Kidney (tissue), 22 donors: ENCODE measurements around the gene SLC39A1. TPM values are rescaled to one million over a fixed set of nuclear protein-coding genes. Genes with fewer than 3 reads are reported as not detected.
"Not testable (repeated sequence)": the region's sequence is repeated elsewhere in the genome, so short reads cannot be mapped to it uniquely, and the experiment has no call there.

Source experiments
- DNase-seq, 5 donors: peaks; one replicate each; pipeline ENCODE4 v3.0.0-alpha.2; 2013 to 2020
- FAIRE-seq: peaks from 2 replicates; lab custom pipeline; 2012; peaks lifted over from hg19 to GRCh38; lab: Jason Lieb, UNC
- H3K27ac ChIP-seq, 2 donors: one replicate each; pipeline ENCODE4 v1.7.0; 2013; ENCODE audit warnings: low read depth in 2 of 2, low read length in 2 of 2, inconsistent platforms in 1 of 2
- H3K27me3 ChIP-seq: one replicate; pipeline ENCODE4 v1.7.1; 2013; ENCODE audit warnings: low read length, inconsistent platforms; ENCODE audit not compliant: control insufficient read depth, insufficient read depth
- H3K36me3 ChIP-seq, 3 donors: one replicate each; pipeline versions ENCODE4 v1.7.0 to v1.7.1; 2013; ENCODE audit warnings: low read length in 3 of 3, control low read depth in 1 of 3, inconsistent platforms in 1 of 3; ENCODE audit not compliant: insufficient read depth in 3 of 3, control insufficient read depth in 2 of 3
- H3K4me1 ChIP-seq, 3 donors: one replicate each; pipeline versions ENCODE4 v1.7.0 to v1.7.1; 2013; ENCODE audit warnings: low read length in 3 of 3, inconsistent platforms in 1 of 3, low read depth in 1 of 3; ENCODE audit not compliant: control insufficient read depth in 2 of 3, insufficient read depth in 2 of 3
- H3K4me3 ChIP-seq, 3 donors: one replicate each; pipeline versions ENCODE4 v1.7.0 to v1.8.1; 2013; ENCODE audit warnings: low read length in 3 of 3, control low read depth in 1 of 3, inconsistent platforms in 1 of 3
- H3K9ac ChIP-seq, 3 donors: one replicate each; pipeline versions ENCODE4 v1.7.0 to v1.7.1; 2013; ENCODE audit warnings: low read length in 3 of 3, control low read depth in 1 of 3, inconsistent platforms in 1 of 3
- H3K9me3 ChIP-seq, 3 donors: one replicate each; pipeline versions ENCODE4 v1.7.0 to v1.7.1; 2013; ENCODE audit warnings: low read length in 3 of 3, control low read depth in 1 of 3, inconsistent platforms in 1 of 3; ENCODE audit not compliant: control insufficient read depth in 2 of 3, insufficient read depth in 1 of 3
- intact Hi-C: fragments of 100-400 bp; cut with DNase I; formaldehyde crosslinking; loops from one replicate; pipeline ENCODE4 v1.11.1; 2022
- long read RNA-seq, 10 donors: library from polyadenylated mRNA in 1 of 10; unstranded in 1 of 10; transcript quantifications; one replicate each; pipeline ENCODE4 v2.0.0 and lab custom pipeline, GENCODE V29; 2021 to 2026
- polyA plus RNA-seq: library from polyadenylated mRNA; stranded (reverse); fragments of 350-450 nt; fragmentation: Illumina TruSeq; extraction: RNeasy Lipid Tissue Mini Kit (QIAGEN cat#74804); gene quantifications from one replicate; pipeline ENCODE4 v1.2.3, GENCODE V29; 2014; ENCODE audit warnings: low read depth, low replicate concordance; ENCODE audit not compliant: insufficient read depth
- total RNA-seq: library from RNA; stranded (reverse); fragmentation: NEBNext Ultra II Directional; extraction: Animal tissue kit (Norgen Biotek cat#: 25700); gene quantifications from one replicate; pipeline ENCODE4 v1.2.1, GENCODE V29; 2021
- TF ChIP-seq, protein P1 (sequence below): IDR thresholded peaks from 3 replicates; pipeline ENCODE4 v1.5.1; 2012; ENCODE audit warnings: mild to moderate bottlenecking, moderate library complexity, borderline replicate concordance; ENCODE audit not compliant: insufficient read depth; ENCODE audit errors: extremely low read depth
- donor health status: control.
- donor health status: control.
- donor health status: control.
- donor health status: control.
- donor health status: control.
- donor health status: DM: yes; HTN: yes; CAD: no.
- donor health status: Normal renal cell carcinoma (clear cell type).

Gene SLC39A1, protein sequence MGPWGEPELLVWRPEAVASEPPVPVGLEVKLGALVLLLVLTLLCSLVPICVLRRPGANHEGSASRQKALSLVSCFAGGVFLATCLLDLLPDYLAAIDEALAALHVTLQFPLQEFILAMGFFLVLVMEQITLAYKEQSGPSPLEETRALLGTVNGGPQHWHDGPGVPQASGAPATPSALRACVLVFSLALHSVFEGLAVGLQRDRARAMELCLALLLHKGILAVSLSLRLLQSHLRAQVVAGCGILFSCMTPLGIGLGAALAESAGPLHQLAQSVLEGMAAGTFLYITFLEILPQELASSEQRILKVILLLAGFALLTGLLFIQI
- 125 TPM for total RNA-seq
- 106 TPM for polyA plus RNA-seq
- long read RNA-seq, donor 1, transcript SLC39A1-202 (4 exons, 2,084 nt) = major isoform, 24 of 33 reads
- long read RNA-seq, donor 1, transcript SLC39A1-211 (4 exons, 2,322 nt) = minor isoform, 5 of 33 reads
- long read RNA-seq, donor 1, partial matches to known transcripts = 0 of 33 reads
- long read RNA-seq, donor 1, other reads (novel, unspliced or antisense) = 0 of 33 reads
- long read RNA-seq, donor 2, transcript SLC39A1-202 (4 exons, 2,084 nt) = major isoform, 17 of 24 reads
- long read RNA-seq, donor 2, transcript SLC39A1-204 (3 exons, 2,723 nt) = minor isoform, 5 of 24 reads
- long read RNA-seq, donor 2, partial matches to known transcripts = 0 of 24 reads
- long read RNA-seq, donor 2, other reads (novel, unspliced or antisense) = 0 of 24 reads
- long read RNA-seq, donor 3, transcript SLC39A1-204 (3 exons, 2,723 nt) = minor isoform, 5 of 40 reads
- long read RNA-seq, donor 3, transcript SLC39A1-202 (4 exons, 2,084 nt) = major isoform, 33 of 40 reads
- long read RNA-seq, donor 3, partial matches to known transcripts = 0 of 40 reads
- long read RNA-seq, donor 3, other reads (novel, unspliced or antisense) = 0 of 40 reads
- long read RNA-seq, donor 4, transcript SLC39A1-202 (4 exons, 2,084 nt) = major isoform, 20 of 30 reads
- long read RNA-seq, donor 4, transcript SLC39A1-204 (3 exons, 2,723 nt) = minor isoform, 8 of 30 reads
- long read RNA-seq, donor 4, partial matches to known transcripts = 0 of 30 reads
- long read RNA-seq, donor 4, other reads (novel, unspliced or antisense) = 0 of 30 reads
- long read RNA-seq, donor 5, partial matches to known transcripts = 0 of 1 reads
- long read RNA-seq, donor 5, other reads (novel, unspliced or antisense) = 0 of 1 reads
- long read RNA-seq, donor 6, transcript SLC39A1-202 (4 exons, 2,084 nt) = major isoform, 6 of 9 reads
- long read RNA-seq, donor 6, partial matches to known transcripts = 0 of 9 reads
- long read RNA-seq, donor 6, other reads (novel, unspliced or antisense) = 0 of 9 reads
- long read RNA-seq, donor 7, transcript SLC39A1-202 (4 exons, 2,084 nt) = major isoform, 127 of 179 reads
- long read RNA-seq, donor 7, transcript SLC39A1-204 (3 exons, 2,723 nt) = minor isoform, 18 of 179 reads
- long read RNA-seq, donor 7, partial matches to known transcripts = 4 of 179 reads
- long read RNA-seq, donor 7, other reads (novel, unspliced or antisense) = 24 of 179 reads
- long read RNA-seq, donor 8, transcript SLC39A1-204 (3 exons, 2,723 nt) = minor isoform, 7 of 54 reads
- long read RNA-seq, donor 8, transcript SLC39A1-202 (4 exons, 2,084 nt) = major isoform, 17 of 54 reads
- long read RNA-seq, donor 8, partial matches to known transcripts = 24 of 54 reads
- long read RNA-seq, donor 8, other reads (novel, unspliced or antisense) = 0 of 54 reads
- long read RNA-seq, donor 9, transcript SLC39A1-204 (3 exons, 2,723 nt) = minor isoform, 5 of 18 reads
- long read RNA-seq, donor 9, transcript SLC39A1-202 (4 exons, 2,084 nt) = major isoform, 13 of 18 reads
- long read RNA-seq, donor 9, partial matches to known transcripts = 0 of 18 reads
- long read RNA-seq, donor 9, other reads (novel, unspliced or antisense) = 0 of 18 reads
- long read RNA-seq, donor 10, transcript SLC39A1-204 (3 exons, 2,723 nt) = minor isoform, 5 of 17 reads
- long read RNA-seq, donor 10, transcript SLC39A1-202 (4 exons, 2,084 nt) = major isoform, 11 of 17 reads
- long read RNA-seq, donor 10, partial matches to known transcripts = 0 of 17 reads
- long read RNA-seq, donor 10, other reads (novel, unspliced or antisense) = 0 of 17 reads

DNA sequence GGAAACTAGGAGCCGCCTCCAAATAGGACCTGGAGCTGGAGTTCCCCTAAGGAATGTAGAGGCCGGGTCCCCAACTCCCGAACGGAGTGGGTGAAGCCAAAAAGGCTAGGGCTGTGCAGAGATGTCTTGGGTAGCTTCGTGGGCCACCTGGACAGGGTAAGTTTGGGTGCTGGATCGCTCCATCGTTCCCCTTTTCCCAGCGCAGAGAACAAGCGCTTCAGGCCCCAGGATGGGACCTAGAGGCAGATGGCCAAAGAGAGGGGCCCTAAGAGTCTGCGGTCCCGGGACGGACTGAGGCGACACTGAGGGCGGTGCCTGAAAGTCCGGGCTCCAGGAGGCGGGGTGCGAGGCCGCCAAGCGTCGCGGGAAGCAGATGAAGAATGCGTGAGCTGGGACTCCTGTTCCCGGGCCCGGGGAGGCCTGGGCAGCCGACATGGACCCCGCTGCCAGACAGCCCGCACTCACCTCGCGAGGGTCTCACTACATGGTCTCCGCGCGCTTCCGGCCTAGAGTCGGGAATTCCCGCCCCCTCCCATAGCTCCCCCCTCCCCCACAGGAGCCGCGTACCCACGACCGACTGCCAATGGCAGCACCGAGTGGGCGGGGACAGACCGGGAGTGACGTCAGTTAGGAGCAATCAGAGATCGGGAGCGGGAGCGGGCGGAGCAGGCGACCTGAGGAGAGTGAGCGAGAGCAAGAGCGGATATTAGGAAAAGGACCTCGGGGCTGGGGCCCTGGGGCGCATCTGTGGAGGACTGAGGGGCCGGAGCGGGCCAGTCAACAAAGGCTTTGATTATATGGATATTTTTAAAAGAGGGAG, at the start of gene SLC39A1:
TSS of gene SLC39A1 (minus strand) at position 508 of the 820 bp plus-strand sequence. CDS start 822 bp downstream, outside the sequence.
- peak within 1 kb of the TSS; percentile 66 to 94 (median 72) for H3K4me3 ChIP-seq
- H3K9me3 ChIP-seq = no peaks in the 10 kb centered on the region
- intact Hi-C loops = no loop called here
- DNase-seq (peak; percentile 99 to 100 (median 99)), FAIRE-seq (no peak)
- peaks cover 0 to 13% (median 5%) of the 10 kb centered on the region in 3 donors for H3K36me3 ChIP-seq
- TF ChIP-seq, protein P1, sequence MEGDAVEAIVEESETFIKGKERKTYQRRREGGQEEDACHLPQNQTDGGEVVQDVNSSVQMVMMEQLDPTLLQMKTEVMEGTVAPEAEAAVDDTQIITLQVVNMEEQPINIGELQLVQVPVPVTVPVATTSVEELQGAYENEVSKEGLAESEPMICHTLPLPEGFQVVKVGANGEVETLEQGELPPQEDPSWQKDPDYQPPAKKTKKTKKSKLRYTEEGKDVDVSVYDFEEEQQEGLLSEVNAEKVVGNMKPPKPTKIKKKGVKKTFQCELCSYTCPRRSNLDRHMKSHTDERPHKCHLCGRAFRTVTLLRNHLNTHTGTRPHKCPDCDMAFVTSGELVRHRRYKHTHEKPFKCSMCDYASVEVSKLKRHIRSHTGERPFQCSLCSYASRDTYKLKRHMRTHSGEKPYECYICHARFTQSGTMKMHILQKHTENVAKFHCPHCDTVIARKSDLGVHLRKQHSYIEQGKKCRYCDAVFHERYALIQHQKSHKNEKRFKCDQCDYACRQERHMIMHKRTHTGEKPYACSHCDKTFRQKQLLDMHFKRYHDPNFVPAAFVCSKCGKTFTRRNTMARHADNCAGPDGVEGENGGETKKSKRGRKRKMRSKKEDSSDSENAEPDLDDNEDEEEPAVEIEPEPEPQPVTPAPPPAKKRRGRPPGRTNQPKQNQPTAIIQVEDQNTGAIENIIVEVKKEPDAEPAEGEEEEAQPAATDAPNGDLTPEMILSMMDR = no peak
- H3K27me3 ChIP-seq = no peaks in the 10 kb centered on the region
- peaks cover 0 to 25% (median 12%) of the 10 kb centered on the region in 3 donors for H3K4me1 ChIP-seq
- H3K27ac ChIP-seq = peak within 1 kb of the TSS; percentile 96 to 99
- peak within 1 kb of the TSS; percentile 61 to 99 (median 97) for H3K9ac ChIP-seq

DNA sequence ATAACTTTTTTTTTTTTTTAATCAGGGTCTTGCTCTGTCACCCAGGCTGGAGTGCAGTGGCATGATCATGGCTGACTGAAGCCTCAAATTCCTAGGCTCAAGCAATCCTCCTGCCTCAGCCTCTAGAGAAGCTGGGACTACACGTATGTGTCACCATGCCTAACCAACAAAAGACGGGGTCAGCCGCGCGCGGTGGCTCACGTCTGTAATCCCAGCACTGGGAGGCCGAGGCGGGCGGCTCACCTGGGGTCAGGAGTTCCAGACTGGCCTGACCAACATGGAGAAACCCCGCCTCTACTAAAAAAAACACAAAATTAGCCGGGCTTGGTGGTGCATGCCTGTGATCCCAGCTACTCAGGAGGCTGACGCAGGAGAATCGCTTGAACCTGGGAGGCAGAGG, 49.2 kb upstream of the SLC39A1 start:
- H3K4me1 ChIP-seq, DNase-seq, H3K27ac ChIP-seq, H3K9ac ChIP-seq, H3K36me3 ChIP-seq, H3K4me3 ChIP-seq, H3K27me3 ChIP-seq, H3K9me3 ChIP-seq, intact Hi-C loops, FAIRE-seq: not testable (repeated sequence)

DNA sequence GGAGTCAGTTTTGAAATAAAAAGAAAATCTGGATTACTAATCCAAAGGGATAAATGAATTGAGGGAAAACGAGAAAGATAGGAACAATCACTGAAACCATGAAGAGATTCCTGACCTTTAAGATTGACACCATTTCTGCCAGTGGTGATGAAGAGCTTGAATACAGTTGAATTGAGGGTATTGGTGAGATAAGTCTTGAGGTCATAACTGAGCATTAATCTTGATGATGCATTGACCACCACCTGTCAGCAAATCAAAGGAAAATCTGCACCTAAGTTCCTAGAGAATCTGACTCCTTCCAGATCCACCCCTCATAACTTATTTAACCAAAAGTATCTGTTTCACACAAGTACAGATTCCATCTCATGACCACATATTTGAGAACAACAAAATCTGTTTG, 48.8 kb upstream of the SLC39A1 start:
- DNase-seq (no peak), FAIRE-seq (no peak)
- Histone ChIP-seq H3K27me3 (no peaks in the 10 kb centered on the region), H3K27ac (no peak overlapping the region), H3K4me3 (no peak overlapping the region), H3K9me3 (no peaks in the 10 kb centered on the region), H3K4me1 (no peaks in the 10 kb centered on the region), H3K36me3 (no peaks in the 10 kb centered on the region), H3K9ac (no peak overlapping the region)
- intact Hi-C loops = no loop called here
- TF ChIP-seq, protein P1 = no peak
